NB4 (cell line): ENCODE measurements around the gene NRP1.
"Not testable (repeated sequence)": the region's sequence is repeated elsewhere in the genome, so short reads cannot be mapped to it uniquely, and the experiment has no call there.

Experiments used
- DNase-seq: peaks from one replicate; pipeline ENCODE4 v3.0.0; 2010; ENCODE audit warnings: low read depth
- H3K4me3 ChIP-seq: one replicate; pipeline ENCODE4 v1.5.1; 2011; ENCODE audit warnings: mild to moderate bottlenecking, low read depth, low read length, moderate library complexity
- CTCF ChIP-seq: IDR thresholded peaks from one replicate; pipeline ENCODE4 v1.5.1; 2012; ENCODE audit warnings: low read depth, low read length
- MAX ChIP-seq: IDR thresholded peaks from 2 replicates; pipeline ENCODE4 v1.6.1; 2011; ENCODE audit warnings: low read depth, low read length
- MYC ChIP-seq: IDR thresholded peaks from 2 replicates; pipeline ENCODE4 v1.6.1; 2011; ENCODE audit warnings: low read depth, low read length
- POLR2A ChIP-seq: IDR thresholded peaks from 2 replicates; pipeline ENCODE4 v1.6.1; 2011; ENCODE audit warnings: mild to moderate bottlenecking; ENCODE audit not compliant: insufficient read length; ENCODE audit errors: extremely low read depth

The NRP1 gene

GRCh38 chr10:33301097-33301789, 33.2 kb downstream of the NRP1 start:
- DNase-seq, result no peak
- TF ChIP-seq MYC, result no peak
- no peak for TF ChIP-seq POLR2A
- TF ChIP-seq MAX, result no peak
- TF ChIP-seq CTCF, result no peak
- H3K4me3 ChIP-seq, result no peak overlapping the region

GRCh38 chr10:33300544-33300943, 33.9 kb downstream of the NRP1 start:
- not testable (repeated sequence) for H3K4me3 ChIP-seq, DNase-seq

- no peak for TF ChIP-seq POLR2A
- no peak for TF ChIP-seq MAX
- TF ChIP-seq MYC, result no peak
- TF ChIP-seq CTCF, result no peak
- H3K4me3 ChIP-seq, result no peak overlapping the region
- no peak for DNase-seq
These were observed 35.6 kb downstream of the NRP1 start for GRCh38 chr10:33298893-33299292.

GRCh38 chr10:33298110-33298509, 36.4 kb downstream of the NRP1 start:
- DNase-seq, result no peak
- H3K4me3 ChIP-seq, result no peak overlapping the region
- no peak for TF ChIP-seq CTCF
- TF ChIP-seq MYC, result no peak
- TF ChIP-seq POLR2A, result no peak
- TF ChIP-seq MAX, result no peak

- no peak overlapping the region for H3K4me3 ChIP-seq
- no peak for TF ChIP-seq CTCF
- no peak for TF ChIP-seq POLR2A
- no peak for TF ChIP-seq MYC
- TF ChIP-seq MAX, result no peak
- DNase-seq, result no peak
These were observed 38.6 kb downstream of the NRP1 start for GRCh38 chr10:33295851-33296250.

- no peak overlapping the region for H3K4me3 ChIP-seq
- no peak for DNase-seq
- no peak for TF ChIP-seq MAX
- no peak for TF ChIP-seq MYC
- no peak for TF ChIP-seq CTCF
- TF ChIP-seq POLR2A, result no peak
These were observed 40.8 kb downstream of the NRP1 start for GRCh38 chr10:33293531-33294170.
